Progenitor cell of endocrine pancreas (in vitro differentiated cells): ENCODE data around the gene EYA2. TPM values are rescaled to one million over a fixed set of nuclear protein-coding genes. Genes with fewer than 3 reads are reported as not detected.

Source experiments
- DNase-seq: peaks from one replicate; pipeline ENCODE4 v3.0.0; 2021; ENCODE audit warnings: low spot score; ENCODE audit not compliant: unreplicated experiment
- H3K27ac Mint-ChIP-seq: 2 replicates; pipeline ENCODE4 v1.8.0; 2021; ENCODE audit warnings: mild to moderate bottlenecking, moderate library complexity, mixed read lengths
- H3K27me3 Mint-ChIP-seq: 2 replicates; pipeline ENCODE4 v1.8.0; 2021; ENCODE audit warnings: mixed read lengths
- H3K36me3 Mint-ChIP-seq: 2 replicates; pipeline ENCODE4 v1.8.0; 2022; ENCODE audit warnings: mixed read lengths; ENCODE audit not compliant: insufficient read depth
- H3K4me1 Mint-ChIP-seq: 2 replicates; pipeline ENCODE4 v1.8.0; 2021; ENCODE audit warnings: low read depth, mixed read lengths
- H3K4me3 Mint-ChIP-seq: 2 replicates; pipeline ENCODE4 v1.8.0; 2021; ENCODE audit warnings: low read depth, mild to moderate bottlenecking, moderate library complexity, mixed read lengths
- H3K9me3 Mint-ChIP-seq: 2 replicates; pipeline ENCODE4 v1.8.0; 2021; ENCODE audit warnings: low read depth, mixed read lengths
- total RNA-seq: library from RNA; stranded (reverse); gene quantifications from 2 replicates; pipeline ENCODE4 v1.2.1, GENCODE V29; 2021
- TF ChIP-seq, protein P1 (sequence below): fragments of 200-600 bp; sonication (generic); IDR thresholded peaks from one replicate; pipeline ENCODE4 v1.5.0; 2021; ENCODE audit warnings: antibody characterized with exemption, mild to moderate bottlenecking; ENCODE audit not compliant: unreplicated experiment

The EYA2 gene
- total RNA-seq, 1 donor from 2014 or later: 0.53 TPM

DNA sequence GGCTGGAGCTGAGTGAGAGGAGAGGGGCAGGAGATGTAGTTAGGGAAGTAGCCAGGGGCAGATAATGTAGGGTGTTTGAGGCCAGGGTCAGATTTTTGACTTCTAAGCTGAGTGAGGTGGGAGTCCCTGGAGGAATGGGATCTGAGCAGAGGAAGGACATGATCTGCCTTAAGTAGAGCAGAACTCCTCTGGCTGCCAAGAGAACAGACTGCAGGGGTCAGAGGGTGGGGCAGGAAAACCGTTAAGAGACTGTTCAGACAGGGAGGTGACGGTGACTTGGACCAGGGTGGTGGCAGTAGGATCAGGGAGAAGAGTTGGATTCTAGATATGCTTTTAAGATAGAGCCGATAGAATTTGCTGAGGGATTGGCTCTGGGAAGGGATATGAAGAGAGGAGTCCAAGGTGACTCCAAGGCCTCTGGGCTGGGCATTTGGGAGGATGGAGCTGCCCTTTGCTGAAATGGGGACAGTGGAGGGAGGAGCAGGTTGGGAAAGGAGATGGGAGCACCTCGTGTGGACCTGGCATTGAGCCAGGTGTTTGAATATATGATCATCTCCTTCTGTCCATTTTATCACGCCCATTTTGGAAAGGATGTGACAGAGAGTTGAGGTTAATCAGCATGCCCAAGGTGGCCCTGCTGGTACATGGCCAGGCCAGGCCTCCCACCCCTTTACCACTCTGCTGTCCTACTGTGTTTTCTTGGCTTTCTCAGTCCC is 18.8 kb downstream of the EYA2 start:
- Mint-ChIP-seq H3K27ac (no peak overlapping the region), H3K36me3 (peaks cover 2% of the 10 kb centered on the region), H3K27me3 (peaks cover 15% of the 10 kb centered on the region), H3K4me1 (no peaks in the 10 kb centered on the region), H3K4me3 (no peak overlapping the region), H3K9me3 (peaks cover 4% of the 10 kb centered on the region)
- DNase-seq: no peak
- TF ChIP-seq, protein P1, sequence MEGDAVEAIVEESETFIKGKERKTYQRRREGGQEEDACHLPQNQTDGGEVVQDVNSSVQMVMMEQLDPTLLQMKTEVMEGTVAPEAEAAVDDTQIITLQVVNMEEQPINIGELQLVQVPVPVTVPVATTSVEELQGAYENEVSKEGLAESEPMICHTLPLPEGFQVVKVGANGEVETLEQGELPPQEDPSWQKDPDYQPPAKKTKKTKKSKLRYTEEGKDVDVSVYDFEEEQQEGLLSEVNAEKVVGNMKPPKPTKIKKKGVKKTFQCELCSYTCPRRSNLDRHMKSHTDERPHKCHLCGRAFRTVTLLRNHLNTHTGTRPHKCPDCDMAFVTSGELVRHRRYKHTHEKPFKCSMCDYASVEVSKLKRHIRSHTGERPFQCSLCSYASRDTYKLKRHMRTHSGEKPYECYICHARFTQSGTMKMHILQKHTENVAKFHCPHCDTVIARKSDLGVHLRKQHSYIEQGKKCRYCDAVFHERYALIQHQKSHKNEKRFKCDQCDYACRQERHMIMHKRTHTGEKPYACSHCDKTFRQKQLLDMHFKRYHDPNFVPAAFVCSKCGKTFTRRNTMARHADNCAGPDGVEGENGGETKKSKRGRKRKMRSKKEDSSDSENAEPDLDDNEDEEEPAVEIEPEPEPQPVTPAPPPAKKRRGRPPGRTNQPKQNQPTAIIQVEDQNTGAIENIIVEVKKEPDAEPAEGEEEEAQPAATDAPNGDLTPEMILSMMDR: no peak

DNA sequence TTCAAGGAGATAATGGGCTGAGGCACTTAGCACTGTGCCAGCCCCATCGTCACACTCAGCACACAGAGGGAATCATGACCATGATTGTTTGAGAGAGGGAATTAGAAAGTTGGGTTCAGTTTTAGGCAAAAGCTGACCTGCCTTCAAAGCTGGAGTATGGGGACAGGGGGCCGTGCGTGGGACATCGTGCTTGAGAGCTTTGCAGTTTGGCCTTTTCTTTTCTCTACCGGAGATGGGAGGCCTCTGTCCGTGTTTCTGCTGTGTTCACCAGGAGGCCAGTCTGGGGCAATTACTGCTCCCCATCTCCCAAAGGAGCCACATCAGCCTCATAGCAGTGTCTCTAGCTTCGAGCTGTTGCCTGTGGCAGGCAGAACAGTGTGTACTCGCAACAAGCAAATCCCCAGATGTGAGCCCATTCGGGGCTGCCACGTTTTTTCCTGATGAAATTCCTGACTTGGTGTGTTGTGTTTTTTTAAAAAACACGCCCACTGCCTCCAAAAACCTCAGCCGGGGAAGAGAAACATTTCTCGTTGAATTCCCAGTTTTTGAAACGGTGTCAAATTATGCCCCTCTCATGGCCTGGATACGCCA is 20.2 kb downstream of the EYA2 start:
- Mint-ChIP-seq H3K4me3 (no peak overlapping the region), H3K27ac (no peak overlapping the region), H3K27me3 (peaks cover 7% of the 10 kb centered on the region), H3K9me3 (peaks cover 9% of the 10 kb centered on the region), H3K36me3 (peaks cover 2% of the 10 kb centered on the region), H3K4me1 (no peaks in the 10 kb centered on the region)
- no peak for DNase-seq
- TF ChIP-seq, protein P1: no peak

DNA sequence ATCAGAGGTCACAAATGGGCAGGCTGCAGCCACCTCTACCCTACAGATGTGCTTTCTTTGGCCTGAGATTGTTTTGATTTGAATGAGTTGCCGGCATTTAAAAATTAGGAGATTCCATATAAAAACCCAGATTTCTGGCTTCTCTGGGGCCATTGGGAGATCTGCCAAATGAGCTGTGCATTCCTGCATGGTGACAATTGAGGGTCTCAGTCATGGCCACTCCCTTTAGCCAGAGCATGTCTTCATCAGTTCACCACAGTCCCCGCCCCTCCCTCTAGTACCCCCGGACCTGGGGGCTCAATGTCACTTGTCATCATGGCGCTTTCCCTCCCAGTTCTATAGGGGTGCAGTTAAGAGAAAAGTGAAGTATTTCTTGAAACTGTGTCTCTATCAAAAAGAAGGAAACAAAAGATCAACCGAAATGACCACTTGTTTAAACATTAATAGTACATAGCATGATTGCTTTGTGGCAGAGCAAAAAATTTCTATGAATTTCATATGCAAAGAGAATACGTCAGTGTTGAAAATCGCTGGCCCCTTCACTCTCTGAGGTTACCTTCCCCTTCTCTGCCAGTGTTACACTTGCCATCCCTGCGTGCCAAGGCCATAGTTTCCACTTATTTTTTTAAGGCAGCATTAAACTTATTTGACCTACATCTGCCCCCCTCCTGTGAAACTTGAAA is 21.1 kb downstream of the EYA2 start:
- no peak for DNase-seq
- H3K27ac Mint-ChIP-seq: no peak overlapping the region

DNA sequence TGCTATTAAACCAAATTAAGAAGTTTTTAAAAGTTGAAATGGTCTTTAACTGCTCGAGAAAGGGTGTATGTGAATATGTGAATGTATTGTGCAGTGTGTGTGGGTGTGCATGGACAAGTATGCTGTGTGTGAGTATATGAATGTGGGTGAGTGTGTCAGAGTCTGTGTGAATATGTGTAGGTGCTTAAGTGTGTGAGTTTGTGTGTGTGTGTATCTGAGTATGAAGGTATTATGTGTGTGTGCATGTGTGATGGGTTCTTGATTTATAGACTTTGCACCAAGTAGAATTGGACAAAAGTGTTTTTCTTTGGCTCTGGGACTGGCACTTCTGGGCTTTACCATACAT is 21.6 kb downstream of the EYA2 start:
- Mint-ChIP-seq H3K4me3 (no peak overlapping the region), H3K9me3 (peaks cover 9% of the 10 kb centered on the region), H3K4me1 (no peaks in the 10 kb centered on the region)

More for the DNA sequence above, 21.1 kb downstream of the EYA2 start:
- TF ChIP-seq, protein P1: no peak
- H3K9me3 Mint-ChIP-seq: peaks cover 9% of the 10 kb centered on the region
- no peak overlapping the region for H3K4me3 Mint-ChIP-seq
- H3K27me3 Mint-ChIP-seq: peaks cover 5% of the 10 kb centered on the region
- no peaks in the 10 kb centered on the region for H3K4me1 Mint-ChIP-seq
- H3K36me3 Mint-ChIP-seq: peaks cover 2% of the 10 kb centered on the region

DNA sequence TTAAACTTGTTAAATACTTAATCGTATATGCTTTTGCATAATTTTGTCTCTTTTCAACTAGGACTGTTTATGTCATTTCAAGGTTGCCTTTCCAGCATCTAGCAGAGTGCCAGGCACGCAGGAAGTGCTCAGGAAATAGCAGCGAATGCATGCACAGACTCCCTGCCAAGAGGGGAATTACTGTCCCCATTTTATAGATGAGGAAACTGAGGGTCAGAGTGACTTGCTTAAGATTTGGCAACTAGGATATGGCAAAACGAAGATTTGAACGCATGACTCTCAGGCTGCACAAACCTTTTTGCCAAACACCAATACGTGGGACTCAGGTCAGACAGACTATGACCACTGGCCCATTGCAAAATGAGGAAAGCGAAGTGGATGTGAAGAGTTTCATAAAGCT is 22.5 kb downstream of the EYA2 start:
- no peak for DNase-seq
- Mint-ChIP-seq H3K9me3 (peaks cover 9% of the 10 kb centered on the region), H3K36me3 (peaks cover 2% of the 10 kb centered on the region), H3K4me1 (no peaks in the 10 kb centered on the region), H3K4me3 (no peak overlapping the region), H3K27me3 (no peaks in the 10 kb centered on the region), H3K27ac (no peak overlapping the region)
- TF ChIP-seq, protein P1: no peak

More for the DNA sequence above, 21.6 kb downstream of the EYA2 start:
- no peak for DNase-seq
- no peak overlapping the region for H3K27ac Mint-ChIP-seq
- peaks cover 5% of the 10 kb centered on the region for H3K27me3 Mint-ChIP-seq
- H3K36me3 Mint-ChIP-seq: peaks cover 2% of the 10 kb centered on the region
- TF ChIP-seq, protein P1: no peak
